ENCODE results near the gene TYW1B.
"Not testable (repeated sequence)": the region's sequence is repeated elsewhere in the genome, so short reads cannot be mapped to it uniquely, and the experiment has no call there.

The TYW1B gene

GRCh38 chr7:72816370-72817157, 11.4 kb downstream of the TYW1B start:
- not testable (repeated sequence) for DNase-seq (ENCODE audit: low read depth)

- DNase-seq (ENCODE audit: low read depth), result not testable (repeated sequence)
Observed at GRCh38 chr7:72810437-72810836, 17.6 kb downstream of the TYW1B start.

GRCh38 chr7:72808511-72808910, 19.5 kb downstream of the TYW1B start:
- not testable (repeated sequence) for DNase-seq (ENCODE audit: low read depth)

GRCh38 chr7:72806851-72807250, 21.1 kb downstream of the TYW1B start:
- not testable (repeated sequence) for DNase-seq (ENCODE audit: low read depth)

GRCh38 chr7:72805526-72806494, 22.2 kb downstream of the TYW1B start:
- DNase-seq (ENCODE audit: low read depth), result no peak

GRCh38 chr7:72803778-72804177, 24.2 kb downstream of the TYW1B start:
- not testable (repeated sequence) for DNase-seq (ENCODE audit: low read depth)

- DNase-seq (ENCODE audit: low read depth), result not testable (repeated sequence)
Observed at GRCh38 chr7:72801564-72801963, 26.4 kb downstream of the TYW1B start.

- not testable (repeated sequence) for DNase-seq (ENCODE audit: low read depth)
Observed at GRCh38 chr7:72795401-72795800, 32.6 kb downstream of the TYW1B start.

GRCh38 chr7:72793791-72794190, 34.2 kb downstream of the TYW1B start:
- no peak for DNase-seq (ENCODE audit: low read depth)

- DNase-seq (ENCODE audit: low read depth), result not testable (repeated sequence)
Observed at GRCh38 chr7:72790698-72791060, 37.3 kb downstream of the TYW1B start.

- not testable (repeated sequence) for DNase-seq (ENCODE audit: low read depth)
Observed at GRCh38 chr7:72790048-72790697, 37.8 kb downstream of the TYW1B start.

- no peak for DNase-seq (ENCODE audit: low read depth)
Observed at GRCh38 chr7:72785166-72785955, 42.6 kb downstream of the TYW1B start.

GRCh38 chr7:72783601-72784370, 44.2 kb downstream of the TYW1B start:
- DNase-seq (ENCODE audit: low read depth), result not testable (repeated sequence)

GRCh38 chr7:72781631-72782030, 46.4 kb downstream of the TYW1B start:
- no peak for DNase-seq (ENCODE audit: low read depth)

GRCh38 chr7:72781161-72781560, 46.8 kb downstream of the TYW1B start:
- no peak for DNase-seq (ENCODE audit: low read depth)

- not testable (repeated sequence) for DNase-seq (ENCODE audit: low read depth)
Observed at GRCh38 chr7:72780289-72780894, 47.6 kb downstream of the TYW1B start.

GRCh38 chr7:72777167-72777566, 50.8 kb downstream of the TYW1B start:
- DNase-seq (ENCODE audit: low read depth), result not testable (repeated sequence)

GRCh38 chr7:72772627-72773026, 55.4 kb downstream of the TYW1B start:
- DNase-seq (ENCODE audit: low read depth), result not testable (repeated sequence)

GRCh38 chr7:72766994-72767393, 61.0 kb downstream of the TYW1B start:
- not testable (repeated sequence) for DNase-seq (ENCODE audit: low read depth)

GRCh38 chr7:72760602-72761001, 67.4 kb downstream of the TYW1B start:
- DNase-seq (ENCODE audit: low read depth), result no peak
